Measurements from ENCODE around the gene ADGRB2.
A peak's percentile ranks its signal among the peaks of the same experiment; 100 is the strongest.

Gene ADGRB2

GRCh38 chr1:31745096-31745945 lies 18.8 kb downstream of the ADGRB2 start:
- peak; percentile 46 for DNase-seq

GRCh38 chr1:31744165-31744888 lies 19.8 kb downstream of the ADGRB2 start:
- no peak for DNase-seq

DNA sequence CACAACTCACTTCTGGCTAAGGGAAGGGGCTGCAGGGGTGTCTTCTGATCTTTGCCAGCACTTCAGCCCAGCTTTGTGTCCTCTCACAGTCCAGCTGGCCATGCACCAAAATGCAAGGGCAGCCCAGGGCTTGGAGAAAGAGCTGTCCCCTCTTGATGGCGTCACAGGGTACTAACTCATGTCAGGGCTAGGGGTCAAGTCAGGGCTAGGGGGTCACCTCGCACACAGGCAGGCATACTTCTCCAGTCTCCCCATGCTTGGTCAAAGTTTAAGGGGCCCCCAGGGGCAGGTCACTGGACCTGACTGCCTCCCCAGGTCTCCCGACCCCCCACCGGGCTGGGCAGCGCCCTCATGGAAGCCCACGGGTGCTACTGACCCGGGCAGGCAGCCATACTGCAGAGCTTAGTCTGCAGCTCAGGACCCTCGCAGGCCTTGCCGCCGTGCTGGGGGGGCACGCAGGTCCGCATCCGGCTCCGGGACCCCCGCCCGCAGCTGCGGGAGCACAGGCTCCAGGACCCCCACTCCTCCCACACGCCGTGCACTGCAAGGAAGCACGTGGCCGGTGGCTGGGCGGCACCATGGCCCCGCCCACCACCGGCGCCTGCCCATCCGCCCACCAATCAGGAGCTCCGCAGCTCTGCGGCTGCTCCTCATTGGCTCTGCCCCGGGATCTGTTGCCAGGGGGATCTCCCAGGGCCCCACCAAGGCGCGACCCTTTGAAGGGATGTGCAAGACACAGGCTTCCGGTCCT lies 21.5 kb downstream of the ADGRB2 start:
- DNase-seq: no peak

GRCh38 chr1:31739346-31739745 lies 24.8 kb downstream of the ADGRB2 start:
- DNase-seq: peak; percentile 38

DNA sequence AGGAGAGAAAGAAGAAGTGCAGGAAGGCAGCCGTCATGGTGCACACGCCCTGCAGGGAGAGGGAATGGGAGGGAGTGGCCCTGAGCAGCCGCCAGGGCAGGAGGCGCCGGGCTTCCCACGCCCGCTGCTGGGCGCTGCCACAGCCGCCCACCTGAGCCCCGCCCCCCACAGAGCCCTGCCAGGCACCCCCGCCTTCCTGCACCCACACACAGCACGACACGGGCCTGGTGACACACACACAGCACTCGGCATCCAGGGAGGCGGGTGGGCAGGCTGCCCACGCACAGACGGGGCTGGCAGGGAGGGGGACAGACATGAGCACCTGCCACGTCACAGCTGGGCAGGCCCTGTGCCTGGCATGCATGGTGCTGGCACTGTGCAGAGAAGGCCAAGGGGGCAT lies 27.5 kb downstream of the ADGRB2 start:
- peak; percentile 36 for DNase-seq

GRCh38 chr1:31735571-31735970 lies 28.6 kb downstream of the ADGRB2 start:
- no peak for DNase-seq

DNA sequence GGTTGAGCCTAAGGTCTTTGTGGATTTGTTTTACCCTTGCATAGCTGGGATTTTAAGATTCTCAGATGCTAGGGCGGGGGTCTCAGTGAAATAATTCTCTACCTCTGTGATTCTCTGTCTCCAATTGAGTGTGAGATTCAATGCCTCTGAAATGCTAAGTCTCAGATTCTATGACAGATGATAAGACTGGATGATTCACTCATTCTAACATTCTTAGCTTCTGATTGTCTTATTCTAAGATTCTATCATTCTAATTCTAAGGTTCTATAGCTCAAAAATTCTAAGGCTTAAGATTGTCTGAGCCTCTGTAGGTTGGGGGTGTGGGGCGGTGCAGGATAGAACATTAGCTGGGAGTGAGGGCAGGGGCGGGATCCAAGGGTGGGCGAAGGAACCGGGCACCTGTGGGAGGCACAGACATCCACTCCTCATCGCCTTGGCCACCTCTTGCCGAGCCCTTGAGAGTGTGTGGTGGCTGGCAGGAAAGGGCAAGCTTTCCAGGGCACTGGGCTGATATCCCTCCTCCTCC lies 29.5 kb downstream of the ADGRB2 start:
- DNase-seq: no peak

- no peak for DNase-seq
Measured at GRCh38 chr1:31733389-31734219, 30.5 kb downstream of the ADGRB2 start.

GRCh38 chr1:31732751-31733289 lies 31.3 kb downstream of the ADGRB2 start:
- no peak for DNase-seq

GRCh38 chr1:31732343-31732742 lies 31.8 kb downstream of the ADGRB2 start:
- DNase-seq: no peak

DNA sequence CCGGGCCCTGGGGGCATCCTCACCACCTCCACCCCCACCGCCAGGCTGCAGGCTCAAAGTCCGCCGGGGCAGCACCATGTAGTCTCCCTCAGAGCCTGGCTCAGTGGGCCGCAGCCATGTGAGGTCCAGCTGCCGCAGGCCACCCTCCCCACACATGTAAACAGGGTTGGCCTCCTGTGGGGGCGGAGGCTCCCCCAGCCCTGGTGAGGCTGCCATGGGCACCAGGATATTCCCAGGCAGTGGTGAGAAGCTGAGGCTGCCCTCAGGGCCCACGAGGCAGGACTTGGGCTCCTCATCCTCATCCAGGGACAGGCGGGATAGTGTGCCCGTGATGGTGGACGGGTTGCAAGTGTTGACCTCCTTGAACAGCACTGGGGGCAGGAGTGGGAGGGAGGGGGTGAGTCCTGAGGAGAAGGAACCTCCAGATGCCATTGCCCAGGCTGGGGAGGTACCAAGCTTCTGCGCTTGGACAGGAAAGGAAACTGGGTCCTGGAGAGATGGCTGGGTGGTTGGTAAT lies 33.0 kb downstream of the ADGRB2 start:
- no peak for DNase-seq

- DNase-seq: no peak
Measured at GRCh38 chr1:31730336-31731048, 33.6 kb downstream of the ADGRB2 start.

GRCh38 chr1:31727849-31728248 lies 36.3 kb downstream of the ADGRB2 start:
- no peak for DNase-seq

DNA sequence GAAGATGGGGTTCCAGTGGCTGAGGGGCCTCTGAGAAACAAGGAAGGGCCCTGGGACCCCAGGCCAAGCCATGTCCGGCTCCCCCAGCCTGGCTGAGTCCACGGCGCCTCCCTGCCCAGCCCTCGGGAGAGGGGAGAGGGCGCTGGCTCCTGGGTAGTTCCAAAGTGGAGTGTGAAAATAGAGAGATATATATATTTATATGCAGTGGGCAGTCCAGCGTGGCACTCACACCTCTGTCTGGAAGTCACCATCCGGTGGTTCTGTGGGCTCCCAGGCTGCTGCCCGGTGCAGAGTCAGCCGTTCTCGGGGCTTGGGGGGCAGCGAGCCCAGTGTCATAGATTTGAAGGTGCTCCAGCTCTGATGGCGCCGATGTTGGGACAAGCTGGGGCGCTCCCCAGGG lies 36.9 kb downstream of the ADGRB2 start:
- DNase-seq: no peak

DNA sequence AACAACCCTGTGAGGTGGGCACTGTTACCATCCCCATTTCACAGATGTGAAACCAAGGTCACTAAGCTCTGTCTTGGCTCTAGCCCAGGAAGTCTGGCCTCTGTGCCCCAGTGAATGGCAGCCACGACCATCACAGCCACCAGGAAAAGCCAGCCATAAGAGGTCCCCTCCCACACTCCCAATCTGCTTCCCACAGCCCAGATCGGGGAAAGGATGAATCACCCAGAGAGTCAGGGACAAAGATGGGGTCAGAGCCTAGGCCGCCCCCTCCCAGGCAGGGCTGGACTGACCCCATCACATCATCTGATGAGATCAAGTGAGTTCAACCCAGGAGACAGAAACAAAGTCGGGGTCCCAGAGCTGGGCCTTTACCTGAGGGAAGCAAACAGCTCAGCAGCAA lies 37.4 kb downstream of the ADGRB2 start:
- DNase-seq: no peak

- no peak for DNase-seq
Measured at GRCh38 chr1:31725777-31726535, 38.2 kb downstream of the ADGRB2 start.

DNA sequence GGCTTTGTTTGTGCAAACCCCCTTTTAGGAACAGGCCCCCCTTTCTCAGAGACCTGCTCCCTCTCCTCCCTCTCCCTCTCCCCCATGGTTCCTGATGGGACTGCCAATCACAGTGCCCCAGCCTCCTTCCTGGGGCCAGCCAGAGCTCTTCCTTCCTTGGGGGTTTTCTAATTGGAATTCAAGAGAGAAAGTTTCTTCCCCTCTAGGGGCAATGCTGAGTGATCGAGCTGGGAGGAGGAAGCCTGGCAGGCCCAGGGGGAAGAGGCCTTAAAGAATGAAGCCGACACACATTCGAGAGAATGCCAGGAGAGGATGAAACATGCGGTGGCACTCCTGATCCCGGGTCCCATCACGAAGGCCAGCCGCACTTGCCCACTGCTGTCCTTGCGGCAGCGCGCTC lies 39.0 kb downstream of the ADGRB2 start:
- no peak for DNase-seq

DNA sequence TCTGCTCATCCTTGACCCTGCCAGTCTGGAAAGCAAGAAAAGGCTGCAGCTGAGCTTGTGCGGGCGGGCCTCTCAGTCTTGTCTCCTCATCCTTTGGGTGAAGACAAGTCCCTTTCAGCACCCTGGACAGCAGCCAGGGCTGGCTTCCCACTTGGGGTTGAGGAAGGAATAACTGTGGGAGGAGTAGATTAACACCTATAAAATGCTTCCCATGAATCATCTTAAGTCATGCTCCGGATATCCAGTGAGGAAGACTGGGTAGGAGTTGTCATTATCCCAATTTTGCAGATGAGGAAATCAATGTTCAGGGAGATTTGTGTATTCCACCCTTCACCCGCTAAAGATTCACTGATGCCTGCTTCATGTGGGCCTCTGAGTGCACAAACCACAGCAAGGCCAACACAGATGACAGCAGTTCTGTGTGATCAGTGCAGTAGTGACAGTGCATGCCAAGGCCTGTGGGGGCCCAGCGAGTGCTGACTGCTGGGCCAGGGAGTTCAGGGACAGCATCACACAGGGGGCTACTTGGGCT lies 40.2 kb downstream of the ADGRB2 start:
- DNase-seq: peak; percentile 31

GRCh38 chr1:31718327-31718897 lies 45.7 kb downstream of the ADGRB2 start:
- no peak for DNase-seq

GRCh38 chr1:31717341-31717740 lies 46.8 kb downstream of the ADGRB2 start:
- no peak for DNase-seq
